Skeletal muscle cell (primary cell): ENCODE measurements around the gene P2RY11.

Experiments used
- DNase-seq: peaks from one replicate; pipeline ENCODE4 v3.0.0-alpha.2; 2010; ENCODE audit warnings: low read depth
- H3K4me3 ChIP-seq: 2 replicates; pipeline ENCODE4 v1.5.1; 2011; ENCODE audit warnings: low read depth, mild to moderate bottlenecking, control low read depth, low read length, moderate library complexity

P2RY11 gene, protein sequence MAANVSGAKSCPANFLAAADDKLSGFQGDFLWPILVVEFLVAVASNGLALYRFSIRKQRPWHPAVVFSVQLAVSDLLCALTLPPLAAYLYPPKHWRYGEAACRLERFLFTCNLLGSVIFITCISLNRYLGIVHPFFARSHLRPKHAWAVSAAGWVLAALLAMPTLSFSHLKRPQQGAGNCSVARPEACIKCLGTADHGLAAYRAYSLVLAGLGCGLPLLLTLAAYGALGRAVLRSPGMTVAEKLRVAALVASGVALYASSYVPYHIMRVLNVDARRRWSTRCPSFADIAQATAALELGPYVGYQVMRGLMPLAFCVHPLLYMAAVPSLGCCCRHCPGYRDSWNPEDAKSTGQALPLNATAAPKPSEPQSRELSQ

GRCh38 chr19:10111405-10111811 is at the start of gene P2RY11:
Gene P2RY11 (plus strand): TSS chr19:10111693. CDS start chr19:10111722, 29 bp downstream.
- no peak within 1 kb of the TSS for H3K4me3 ChIP-seq
- no peak for DNase-seq

- no peak for DNase-seq
- no peak overlapping the region for H3K4me3 ChIP-seq
Observed at GRCh38 chr19:10061717-10062310, 49.7 kb upstream of the P2RY11 start.

GRCh38 chr19:10068205-10068604 is 43.3 kb upstream of the P2RY11 start:
- no peak overlapping the region for H3K4me3 ChIP-seq
- no peak for DNase-seq

DNA sequence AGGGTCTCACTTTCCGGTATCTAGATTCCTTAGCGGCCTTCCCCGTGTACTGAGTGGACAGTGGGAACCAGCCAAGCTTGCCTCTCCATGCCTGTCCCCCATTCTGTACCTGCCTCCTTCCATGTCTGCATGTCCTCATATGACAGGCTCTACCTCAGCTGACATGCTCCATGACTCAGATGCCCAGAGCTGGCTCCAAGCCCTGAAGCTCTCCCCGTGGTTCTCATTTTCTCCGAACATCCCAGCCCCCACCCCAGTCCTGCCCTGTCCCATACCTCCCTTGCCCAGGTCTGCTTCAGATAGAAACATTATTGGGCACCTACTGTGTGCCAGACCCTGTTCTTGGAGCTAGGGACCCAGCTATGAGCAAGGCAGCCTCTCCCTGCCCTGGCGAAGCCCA is 42.4 kb upstream of the P2RY11 start:
- DNase-seq: no peak
- no peak overlapping the region for H3K4me3 ChIP-seq

- no peak overlapping the region for H3K4me3 ChIP-seq
- no peak for DNase-seq
Observed at GRCh38 chr19:10070730-10071446, 40.6 kb upstream of the P2RY11 start.

- DNase-seq: no peak
- H3K4me3 ChIP-seq: no peak overlapping the region
Observed at GRCh38 chr19:10074153-10074552, 37.3 kb upstream of the P2RY11 start.

- DNase-seq: no peak
- H3K4me3 ChIP-seq: no peak overlapping the region
Observed at GRCh38 chr19:10076535-10076934, 35.0 kb upstream of the P2RY11 start.

DNA sequence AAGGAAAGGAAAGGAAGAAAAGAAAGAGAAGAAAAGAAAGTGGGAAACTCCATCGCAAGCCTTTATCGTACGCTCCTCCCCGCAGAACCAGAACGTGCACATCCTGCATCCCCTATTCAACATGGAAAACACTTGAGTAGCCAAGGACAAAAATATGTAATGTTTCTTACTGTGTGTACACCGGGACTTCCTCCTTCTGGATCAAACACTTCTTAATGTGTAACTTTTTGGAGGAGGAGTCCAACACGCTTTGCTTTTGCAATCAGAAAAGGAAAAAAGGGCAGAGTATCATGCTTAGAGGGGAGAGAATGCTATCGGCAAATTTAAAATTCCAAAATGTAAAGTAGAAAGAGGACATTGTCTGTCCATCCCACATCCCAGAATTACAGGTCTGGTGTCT is 33.2 kb upstream of the P2RY11 start:
- no peak overlapping the region for H3K4me3 ChIP-seq
- no peak for DNase-seq

DNA sequence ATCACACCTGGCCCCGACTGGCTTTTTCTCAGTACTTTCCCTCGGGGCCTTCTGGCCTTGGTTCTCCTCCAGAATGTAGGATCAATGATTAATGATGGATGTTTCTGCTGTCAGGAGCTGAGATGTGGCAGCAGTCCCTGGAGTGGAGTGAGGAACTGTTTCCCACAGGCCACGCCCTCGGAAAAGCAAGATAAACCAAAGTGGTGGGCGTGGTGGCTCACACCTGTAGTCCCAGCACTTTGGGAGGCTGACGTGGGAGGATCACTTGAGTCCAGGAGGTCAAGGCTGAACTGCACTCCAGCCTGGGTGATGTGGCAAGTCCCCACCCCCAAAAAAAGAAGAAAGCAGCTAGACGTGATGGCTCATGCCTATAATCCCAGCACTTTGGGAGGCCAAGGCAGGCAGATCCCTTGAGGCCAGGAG is 32.5 kb upstream of the P2RY11 start:
- H3K4me3 ChIP-seq: no peak overlapping the region
- no peak for DNase-seq

GRCh38 chr19:10083911-10084310 is 27.6 kb upstream of the P2RY11 start:
- DNase-seq: no peak
- no peak overlapping the region for H3K4me3 ChIP-seq

GRCh38 chr19:10084803-10085202 is 26.7 kb upstream of the P2RY11 start:
- no peak for DNase-seq
- H3K4me3 ChIP-seq: no peak overlapping the region

DNA sequence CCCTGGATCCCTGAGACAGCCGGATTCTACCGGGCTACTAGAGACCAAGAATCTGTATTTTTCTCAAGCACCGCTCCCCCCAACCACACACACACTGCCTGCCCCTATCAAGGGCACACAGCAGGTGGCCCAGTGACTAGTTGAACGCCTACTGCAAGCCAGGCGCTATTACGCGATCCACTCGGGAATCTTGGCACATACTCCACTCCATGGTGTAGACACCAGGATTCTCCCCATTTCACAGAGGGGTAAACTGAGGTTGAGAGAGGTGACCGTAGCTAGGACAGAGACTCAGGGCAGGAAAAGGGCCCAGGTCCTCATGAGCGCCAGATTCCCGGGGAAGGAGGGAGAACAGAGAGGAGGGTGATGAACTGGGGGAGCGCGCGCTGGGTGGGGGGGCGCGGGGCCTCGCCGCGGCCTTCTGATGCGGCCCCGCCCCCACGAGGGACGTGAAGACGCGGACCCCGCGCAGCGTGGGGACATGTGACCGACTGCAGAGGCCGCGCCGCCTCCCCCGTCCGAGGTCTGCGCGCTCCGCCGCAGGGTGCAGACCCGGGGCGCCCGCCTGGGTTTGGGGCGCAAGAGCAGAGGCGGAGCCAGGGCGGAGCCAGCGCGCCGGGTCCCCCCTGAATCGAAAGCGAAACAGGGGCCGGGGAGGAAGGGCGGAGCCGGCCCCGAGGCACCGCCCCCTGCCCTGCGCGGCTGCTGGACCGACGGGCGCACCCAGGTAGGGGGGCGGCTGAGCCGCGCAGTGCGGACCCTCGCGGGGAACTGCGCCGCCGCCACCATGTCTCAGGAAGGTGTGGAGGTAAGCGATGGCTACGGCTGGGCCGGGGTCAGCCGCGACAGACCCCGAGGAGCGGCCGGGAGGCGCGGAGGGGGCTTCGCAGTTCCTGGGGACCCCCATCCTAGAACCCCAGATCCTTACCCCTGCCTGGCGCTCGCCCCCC is 25.6 kb upstream of the P2RY11 start, which contains the start of gene SHFL:
Gene SHFL, plus strand, starts transcription at position 677 of the 950 bp plus-strand sequence. Its CDS starts 111 bp downstream, at position 788.
- DNase-seq: no peak
- H3K4me3 ChIP-seq: peak within 1 kb of the TSS; percentile 82

GRCh38 chr19:10086591-10087192 is 24.8 kb upstream of the P2RY11 start:
- DNase-seq: no peak

DNA sequence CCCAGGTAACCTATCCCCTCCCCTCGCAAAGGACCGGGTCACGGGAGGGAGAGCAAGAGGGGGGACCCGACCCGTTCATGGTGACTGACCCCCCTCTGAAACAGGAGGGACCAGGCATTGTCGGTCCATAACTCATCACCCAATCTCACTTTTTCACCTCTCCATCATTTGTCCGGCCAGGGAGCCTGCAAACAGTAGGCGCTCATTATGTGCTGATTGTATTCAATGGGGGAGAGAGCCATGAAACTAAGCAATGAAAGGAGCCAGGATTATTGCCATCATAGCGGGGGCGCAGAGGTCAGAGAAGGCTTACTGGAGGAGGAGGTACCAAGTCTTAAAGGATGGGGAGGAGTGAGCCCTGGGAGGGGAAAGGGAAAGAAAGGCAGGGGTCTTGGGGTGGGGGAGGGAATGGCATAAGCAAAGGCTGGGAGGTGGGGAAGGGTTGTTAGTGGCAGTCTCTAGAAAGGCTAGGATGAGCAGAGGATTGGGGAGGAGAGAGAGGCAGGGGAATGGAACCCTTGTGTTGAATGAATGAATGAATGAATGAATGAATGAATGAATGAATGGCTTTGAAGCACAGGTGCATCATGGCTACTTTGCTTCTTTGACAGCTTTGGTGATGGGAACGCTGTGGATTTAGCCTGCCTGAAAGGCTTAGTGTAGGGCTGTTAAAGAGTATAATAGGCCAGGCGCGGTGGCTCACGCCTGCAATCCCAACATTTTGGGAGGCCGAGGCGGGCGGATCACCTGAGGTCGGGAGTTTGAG is 24.0 kb upstream of the P2RY11 start:
- no peak for DNase-seq
- peak overlapping the region; percentile 82 for H3K4me3 ChIP-seq

More at GRCh38 chr19:10086591-10087192, 24.8 kb upstream of the P2RY11 start:
- peak overlapping the region; percentile 82 for H3K4me3 ChIP-seq

GRCh38 chr19:10088949-10089554 is 22.4 kb upstream of the P2RY11 start:
- no peak overlapping the region for H3K4me3 ChIP-seq
- DNase-seq: no peak

DNA sequence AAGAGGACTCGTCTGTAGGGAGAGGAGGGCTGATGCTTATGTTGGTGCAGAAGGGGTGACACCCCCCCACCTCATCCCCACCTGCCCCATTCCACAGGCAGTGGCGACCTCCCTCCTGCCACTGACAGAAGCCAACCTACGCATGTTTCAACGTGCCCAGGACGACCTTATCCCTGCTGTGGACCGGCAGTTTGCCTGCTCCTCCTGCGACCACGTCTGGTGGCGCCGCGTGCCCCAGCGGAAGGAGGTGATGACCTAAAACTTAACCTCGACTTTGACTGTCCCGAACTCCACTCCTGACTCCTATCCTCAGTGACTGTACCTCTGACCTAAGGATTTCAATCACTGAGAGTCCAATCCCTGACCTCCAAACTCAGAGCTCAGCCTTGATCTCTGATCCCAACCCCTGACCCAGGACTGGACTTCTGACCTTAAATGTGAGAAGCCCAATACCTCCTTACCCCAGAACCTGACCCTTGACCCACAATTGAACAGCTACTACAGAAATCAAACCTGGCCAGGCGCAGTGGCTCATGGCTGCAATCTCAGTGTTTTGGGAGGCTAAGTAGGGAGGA is 21.6 kb upstream of the P2RY11 start:
- DNase-seq: no peak
- no peak overlapping the region for H3K4me3 ChIP-seq

DNA sequence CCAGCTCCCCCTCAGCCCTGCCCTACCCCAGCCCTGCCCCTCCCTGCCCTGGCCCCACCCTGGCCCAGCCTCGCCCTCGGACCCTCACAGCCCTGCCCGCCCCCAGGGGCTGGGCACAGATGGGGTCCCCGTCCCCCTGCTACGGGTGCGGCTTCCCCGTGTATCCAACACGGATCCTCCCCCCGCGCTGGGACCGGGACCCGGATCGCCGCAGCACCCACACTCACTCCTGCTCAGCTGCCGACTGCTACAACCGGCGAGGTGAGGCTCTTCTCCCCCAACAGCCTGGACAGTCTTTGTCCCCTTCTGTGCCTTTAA is 20.2 kb upstream of the P2RY11 start:
- no peak overlapping the region for H3K4me3 ChIP-seq
- no peak for DNase-seq
